ENCODE results near the gene RASAL1.

Gene RASAL1

GRCh38 chr12:113136128-113136989, 798 bp upstream of the RASAL1 start:
- H3K4me3 ChIP-seq (ENCODE audit: low read depth, low read length): peak overlapping the region; percentile 56
- H3K27me3 ChIP-seq (ENCODE audit: control insufficient read depth, insufficient read depth, low read length): peaks cover 14% of the 10 kb centered on the region
- H3K36me3 ChIP-seq (ENCODE audit: control insufficient read depth, insufficient read depth, low read length): no peaks in the 10 kb centered on the region
- peaks cover 4% of the 10 kb centered on the region for H3K4me1 ChIP-seq (ENCODE audit: control insufficient read depth, insufficient read depth, low read length)
- H3K9ac ChIP-seq (ENCODE audit: low read depth, low read length): peak overlapping the region; percentile 47
- no peaks in the 10 kb centered on the region for H3K9me3 ChIP-seq (ENCODE audit: control insufficient read depth, insufficient read depth, low read length)

- peaks cover 14% of the 10 kb centered on the region for H3K27me3 ChIP-seq (ENCODE audit: control insufficient read depth, insufficient read depth, low read length)
- peak overlapping the region; percentile 79 for H3K4me3 ChIP-seq (ENCODE audit: low read depth, low read length)
- peaks cover 4% of the 10 kb centered on the region for H3K4me1 ChIP-seq (ENCODE audit: control insufficient read depth, insufficient read depth, low read length)
- H3K9me3 ChIP-seq (ENCODE audit: control insufficient read depth, insufficient read depth, low read length): no peaks in the 10 kb centered on the region
- no peak overlapping the region for H3K9ac ChIP-seq (ENCODE audit: low read depth, low read length)
- H3K36me3 ChIP-seq (ENCODE audit: control insufficient read depth, insufficient read depth, low read length): no peaks in the 10 kb centered on the region
Observed at GRCh38 chr12:113134521-113134951, 1.0 kb downstream of the RASAL1 start.

GRCh38 chr12:113134071-113134470, 1.5 kb downstream of the RASAL1 start:
- Histone ChIP-seq H3K9me3 (ENCODE audit: control insufficient read depth, insufficient read depth, low read length) (no peaks in the 10 kb centered on the region), H3K4me1 (ENCODE audit: control insufficient read depth, insufficient read depth, low read length) (peaks cover 4% of the 10 kb centered on the region), H3K4me3 (ENCODE audit: low read depth, low read length) (peak overlapping the region; percentile 79), H3K27me3 (ENCODE audit: control insufficient read depth, insufficient read depth, low read length) (peaks cover 14% of the 10 kb centered on the region), H3K9ac (ENCODE audit: low read depth, low read length) (no peak overlapping the region), H3K36me3 (ENCODE audit: control insufficient read depth, insufficient read depth, low read length) (no peaks in the 10 kb centered on the region)

GRCh38 chr12:113133666-113134065, 1.9 kb downstream of the RASAL1 start:
- Histone ChIP-seq H3K27me3 (ENCODE audit: control insufficient read depth, insufficient read depth, low read length) (peaks cover 14% of the 10 kb centered on the region), H3K9me3 (ENCODE audit: control insufficient read depth, insufficient read depth, low read length) (no peaks in the 10 kb centered on the region), H3K4me1 (ENCODE audit: control insufficient read depth, insufficient read depth, low read length) (peaks cover 4% of the 10 kb centered on the region), H3K9ac (ENCODE audit: low read depth, low read length) (no peak overlapping the region), H3K36me3 (ENCODE audit: control insufficient read depth, insufficient read depth, low read length) (no peaks in the 10 kb centered on the region), H3K4me3 (ENCODE audit: low read depth, low read length) (no peak overlapping the region)

- Histone ChIP-seq H3K9ac (ENCODE audit: low read depth, low read length) (no peak overlapping the region), H3K9me3 (ENCODE audit: control insufficient read depth, insufficient read depth, low read length) (no peaks in the 10 kb centered on the region), H3K4me1 (ENCODE audit: control insufficient read depth, insufficient read depth, low read length) (peaks cover 4% of the 10 kb centered on the region), H3K4me3 (ENCODE audit: low read depth, low read length) (no peak overlapping the region), H3K36me3 (ENCODE audit: control insufficient read depth, insufficient read depth, low read length) (no peaks in the 10 kb centered on the region), H3K27me3 (ENCODE audit: control insufficient read depth, insufficient read depth, low read length) (peaks cover 14% of the 10 kb centered on the region)
Observed at GRCh38 chr12:113133036-113133435, 2.5 kb downstream of the RASAL1 start.

GRCh38 chr12:113131556-113131955, 4.0 kb downstream of the RASAL1 start:
- Histone ChIP-seq H3K4me1 (ENCODE audit: control insufficient read depth, insufficient read depth, low read length) (peaks cover 4% of the 10 kb centered on the region), H3K27me3 (ENCODE audit: control insufficient read depth, insufficient read depth, low read length) (peaks cover 14% of the 10 kb centered on the region), H3K36me3 (ENCODE audit: control insufficient read depth, insufficient read depth, low read length) (peaks cover 3% of the 10 kb centered on the region), H3K9me3 (ENCODE audit: control insufficient read depth, insufficient read depth, low read length) (no peaks in the 10 kb centered on the region), H3K4me3 (ENCODE audit: low read depth, low read length) (no peak overlapping the region), H3K9ac (ENCODE audit: low read depth, low read length) (no peak overlapping the region)

GRCh38 chr12:113130457-113131135, 5.0 kb downstream of the RASAL1 start:
- no peak overlapping the region for H3K9ac ChIP-seq (ENCODE audit: low read depth, low read length)
- H3K27me3 ChIP-seq (ENCODE audit: control insufficient read depth, insufficient read depth, low read length): peaks cover 10% of the 10 kb centered on the region
- no peaks in the 10 kb centered on the region for H3K4me1 ChIP-seq (ENCODE audit: control insufficient read depth, insufficient read depth, low read length)
- H3K9me3 ChIP-seq (ENCODE audit: control insufficient read depth, insufficient read depth, low read length): no peaks in the 10 kb centered on the region
- peaks cover 3% of the 10 kb centered on the region for H3K36me3 ChIP-seq (ENCODE audit: control insufficient read depth, insufficient read depth, low read length)
- no peak overlapping the region for H3K4me3 ChIP-seq (ENCODE audit: low read depth, low read length)

- Histone ChIP-seq H3K9ac (ENCODE audit: low read depth, low read length) (no peak overlapping the region), H3K4me3 (ENCODE audit: low read depth, low read length) (no peak overlapping the region), H3K4me1 (ENCODE audit: control insufficient read depth, insufficient read depth, low read length) (no peaks in the 10 kb centered on the region)
Observed at GRCh38 chr12:113129664-113130456, 5.7 kb downstream of the RASAL1 start.

GRCh38 chr12:113128802-113129663, 6.5 kb downstream of the RASAL1 start:
- H3K36me3 ChIP-seq (ENCODE audit: control insufficient read depth, insufficient read depth, low read length): peaks cover 3% of the 10 kb centered on the region
- no peaks in the 10 kb centered on the region for H3K4me1 ChIP-seq (ENCODE audit: control insufficient read depth, insufficient read depth, low read length)
- H3K4me3 ChIP-seq (ENCODE audit: low read depth, low read length): no peak overlapping the region
- no peaks in the 10 kb centered on the region for H3K9me3 ChIP-seq (ENCODE audit: control insufficient read depth, insufficient read depth, low read length)
- H3K27me3 ChIP-seq (ENCODE audit: control insufficient read depth, insufficient read depth, low read length): peaks cover 1% of the 10 kb centered on the region
- H3K9ac ChIP-seq (ENCODE audit: low read depth, low read length): no peak overlapping the region

More at GRCh38 chr12:113129664-113130456, 5.7 kb downstream of the RASAL1 start:
- Histone ChIP-seq H3K9me3 (ENCODE audit: control insufficient read depth, insufficient read depth, low read length) (no peaks in the 10 kb centered on the region), H3K27me3 (ENCODE audit: control insufficient read depth, insufficient read depth, low read length) (peaks cover 9% of the 10 kb centered on the region), H3K36me3 (ENCODE audit: control insufficient read depth, insufficient read depth, low read length) (peaks cover 3% of the 10 kb centered on the region)

- no peak overlapping the region for H3K9ac ChIP-seq (ENCODE audit: low read depth, low read length)
- no peaks in the 10 kb centered on the region for H3K9me3 ChIP-seq (ENCODE audit: control insufficient read depth, insufficient read depth, low read length)
- no peaks in the 10 kb centered on the region for H3K27me3 ChIP-seq (ENCODE audit: control insufficient read depth, insufficient read depth, low read length)
- H3K4me3 ChIP-seq (ENCODE audit: low read depth, low read length): no peak overlapping the region
- no peaks in the 10 kb centered on the region for H3K4me1 ChIP-seq (ENCODE audit: control insufficient read depth, insufficient read depth, low read length)
- peaks cover 3% of the 10 kb centered on the region for H3K36me3 ChIP-seq (ENCODE audit: control insufficient read depth, insufficient read depth, low read length)
Observed at GRCh38 chr12:113127791-113128199, 7.8 kb downstream of the RASAL1 start.

All from iPS-15b (cell line).